ENCODE data around the gene NID2.

Gene NID2

DNA sequence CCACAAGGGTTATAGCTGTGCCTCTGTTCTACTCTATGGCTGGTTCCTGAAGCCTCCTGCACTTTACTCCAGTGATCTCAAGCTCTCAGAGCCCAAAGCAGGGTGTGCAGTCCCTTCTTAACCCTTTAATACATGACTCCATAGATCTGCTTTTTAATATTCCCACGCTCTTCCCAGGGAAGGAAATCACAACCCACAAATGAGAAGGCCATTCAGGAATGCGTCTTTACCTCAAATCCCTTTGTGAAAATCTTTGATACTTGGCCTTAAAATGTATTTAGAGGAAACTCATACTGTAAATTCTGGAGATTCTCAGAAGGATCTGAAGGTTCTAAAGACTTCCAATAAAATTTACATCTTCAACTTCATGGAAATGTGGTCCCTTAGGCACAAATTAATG lies 17.0 kb downstream of the NID2 start:
- TF ChIP-seq EP300 (IDR thresholded peaks at IDR 0.05; ENCODE audit: borderline replicate concordance), result no peak
- no peak for TF ChIP-seq CEBPB (IDR thresholded peaks at IDR 0.05)
- no peak for TF ChIP-seq REST (IDR thresholded peaks at IDR 0.05; ENCODE audit: low read depth)

DNA sequence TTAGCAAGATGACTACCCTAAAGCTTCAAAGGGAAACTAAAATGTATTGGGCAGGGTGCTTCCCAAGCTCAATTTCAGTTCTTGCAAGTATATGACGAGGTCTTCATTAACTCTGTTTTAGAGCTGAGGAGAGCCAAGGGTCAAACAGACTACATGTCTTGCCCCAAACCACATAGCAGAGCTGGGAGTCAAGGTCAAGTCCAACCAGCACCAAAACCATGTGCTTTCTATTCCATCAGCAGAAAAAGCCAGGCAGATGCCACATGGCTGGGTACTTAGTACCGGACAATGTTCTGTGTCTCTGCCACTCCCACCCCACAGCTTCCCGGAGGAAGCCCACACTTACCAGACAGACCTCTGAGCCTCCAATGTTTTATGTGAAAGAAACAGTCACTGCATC lies 17.6 kb downstream of the NID2 start:
- TF ChIP-seq NFIC (IDR thresholded peaks at IDR 0.05) (no peak), TAF1 (IDR thresholded peaks at IDR 0.05; ENCODE audit: low read depth) (no peak), TEAD4 (IDR thresholded peaks at IDR 0.05) (no peak), TCF12 (IDR thresholded peaks at IDR 0.05; ENCODE audit: low read depth) (no peak), CREB1 (IDR thresholded peaks at IDR 0.05; ENCODE audit: low read depth) (no peak), YY1 (IDR thresholded peaks at IDR 0.05; ENCODE audit: low read depth) (no peak), CEBPB (IDR thresholded peaks at IDR 0.05) (no peak), FOXM1 (IDR thresholded peaks at IDR 0.05; ENCODE audit: borderline replicate concordance, low read depth) (no peak), REST (IDR thresholded peaks at IDR 0.05; ENCODE audit: low read depth) (no peak), ZBTB7A (IDR thresholded peaks at IDR 0.05; ENCODE audit: low read depth) (no peak), RAD21 (IDR thresholded peaks at IDR 0.05; ENCODE audit: low read depth) (no peak), EGR1 (IDR thresholded peaks at IDR 0.05) (no peak), EP300 (IDR thresholded peaks at IDR 0.05; ENCODE audit: borderline replicate concordance) (no peak)

GRCh38 chr14:52049721-52050588 lies 18.9 kb downstream of the NID2 start:
- TF ChIP-seq EP300 (IDR thresholded peaks at IDR 0.05; ENCODE audit: borderline replicate concordance), result no peak
- TF ChIP-seq CEBPB (IDR thresholded peaks at IDR 0.05), result no peak
- no peak for TF ChIP-seq RAD21 (IDR thresholded peaks at IDR 0.05; ENCODE audit: low read depth)
- TF ChIP-seq CREB1 (IDR thresholded peaks at IDR 0.05; ENCODE audit: low read depth), result no peak
- TF ChIP-seq TEAD4 (IDR thresholded peaks at IDR 0.05), result no peak
- TF ChIP-seq EGR1 (IDR thresholded peaks at IDR 0.05), result no peak
- no peak for TF ChIP-seq REST (IDR thresholded peaks at IDR 0.05; ENCODE audit: low read depth)
- no peak for TF ChIP-seq FOXM1 (IDR thresholded peaks at IDR 0.05; ENCODE audit: borderline replicate concordance, low read depth)
- no peak for TF ChIP-seq TCF12 (IDR thresholded peaks at IDR 0.05; ENCODE audit: low read depth)
- TF ChIP-seq, protein P1, sequence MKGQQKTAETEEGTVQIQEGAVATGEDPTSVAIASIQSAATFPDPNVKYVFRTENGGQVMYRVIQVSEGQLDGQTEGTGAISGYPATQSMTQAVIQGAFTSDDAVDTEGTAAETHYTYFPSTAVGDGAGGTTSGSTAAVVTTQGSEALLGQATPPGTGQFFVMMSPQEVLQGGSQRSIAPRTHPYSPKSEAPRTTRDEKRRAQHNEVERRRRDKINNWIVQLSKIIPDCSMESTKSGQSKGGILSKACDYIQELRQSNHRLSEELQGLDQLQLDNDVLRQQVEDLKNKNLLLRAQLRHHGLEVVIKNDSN (IDR thresholded peaks at IDR 0.05), result no peak

GRCh38 chr14:52049271-52049670 lies 19.6 kb downstream of the NID2 start:
- no peak for TF ChIP-seq RAD21 (IDR thresholded peaks at IDR 0.05; ENCODE audit: low read depth)
- no peak for TF ChIP-seq FOXM1 (IDR thresholded peaks at IDR 0.05; ENCODE audit: borderline replicate concordance, low read depth)
- no peak for TF ChIP-seq EP300 (IDR thresholded peaks at IDR 0.05; ENCODE audit: borderline replicate concordance)
- TF ChIP-seq TCF12 (IDR thresholded peaks at IDR 0.05; ENCODE audit: low read depth), result no peak
- TF ChIP-seq CEBPB (IDR thresholded peaks at IDR 0.05), result no peak
- no peak for TF ChIP-seq REST (IDR thresholded peaks at IDR 0.05; ENCODE audit: low read depth)
- TF ChIP-seq YY1 (IDR thresholded peaks at IDR 0.05; ENCODE audit: low read depth), result no peak
- TF ChIP-seq TAF1 (IDR thresholded peaks at IDR 0.05; ENCODE audit: low read depth), result no peak
- TF ChIP-seq, protein P1 (IDR thresholded peaks at IDR 0.05), result no peak
- TF ChIP-seq EGR1 (IDR thresholded peaks at IDR 0.05), result no peak
- no peak for TF ChIP-seq MAX (IDR thresholded peaks at IDR 0.05)
- no peak for TF ChIP-seq NFIC (IDR thresholded peaks at IDR 0.05)
- TF ChIP-seq CREB1 (IDR thresholded peaks at IDR 0.05; ENCODE audit: low read depth), result no peak
- TF ChIP-seq TEAD4 (IDR thresholded peaks at IDR 0.05), result no peak
- TF ChIP-seq ZBTB7A (IDR thresholded peaks at IDR 0.05; ENCODE audit: low read depth), result no peak

Measured in Ishikawa (cell line).